ENCODE results near the gene MAP3K7. TPM values are rescaled to one million over a fixed set of nuclear protein-coding genes. Genes with fewer than 3 reads are reported as not detected.

Gene MAP3K7
- total RNA-seq, 4 donors from 2014 or later = 18.4 to 44.9 (median 26.3) TPM

- Histone ChIP-seq H3K4me3 (no peak overlapping the region), H3K36me3 (peaks cover 13% of the 10 kb centered on the region), H3K4me1 (no peaks in the 10 kb centered on the region), H3K9me3 (no peaks in the 10 kb centered on the region), H3K27me3 (no peaks in the 10 kb centered on the region), H3K27ac (no peak overlapping the region)
- no peak for DNase-seq (ENCODE audit: low spot score in 2 of 2)
- TF ChIP-seq POLR2AphosphoS5 (IDR thresholded peaks at IDR 0.05) (no peak), CTCF (IDR thresholded peaks at IDR 0.05) (no peak), POLR2A (IDR thresholded peaks at IDR 0.05) (no peak), EP300 (IDR thresholded peaks at IDR 0.05) (no peak)
- WGBS = 72% methylated on average over 5 of the region's 5 CpGs
Observed at GRCh38 chr6:90508753-90509152, 78.1 kb downstream of the MAP3K7 start.

GRCh38 chr6:90502866-90503407, 83.9 kb downstream of the MAP3K7 start:
- Histone ChIP-seq H3K9me3 (no peaks in the 10 kb centered on the region), H3K36me3 (no peaks in the 10 kb centered on the region), H3K4me3 (no peak overlapping the region), H3K4me1 (no peaks in the 10 kb centered on the region), H3K27ac (no peak overlapping the region), H3K27me3 (no peaks in the 10 kb centered on the region)
- WGBS = 92% methylated on average over 3 of the region's 3 CpGs
- TF ChIP-seq POLR2A (IDR thresholded peaks at IDR 0.05) = no peak
- no peak for TF ChIP-seq POLR2AphosphoS5 (IDR thresholded peaks at IDR 0.05)
- TF ChIP-seq CTCF (IDR thresholded peaks at IDR 0.05) = no peak
- no peak for TF ChIP-seq EP300 (IDR thresholded peaks at IDR 0.05)
- no peak for DNase-seq (ENCODE audit: low spot score in 2 of 2)

- no peak overlapping the region for H3K4me3 ChIP-seq
- no peak overlapping the region for H3K27ac ChIP-seq
- no peaks in the 10 kb centered on the region for H3K4me1 ChIP-seq
- TF ChIP-seq EP300 (IDR thresholded peaks at IDR 0.05) = no peak
- TF ChIP-seq POLR2A (IDR thresholded peaks at IDR 0.05) = no peak
- no peak for TF ChIP-seq CTCF (IDR thresholded peaks at IDR 0.05)
- TF ChIP-seq POLR2AphosphoS5 (IDR thresholded peaks at IDR 0.05) = no peak
- DNase-seq (ENCODE audit: low spot score in 2 of 2) = no peak
- WGBS = 88% methylated on average over 3 of the region's 3 CpGs
- H3K27me3 ChIP-seq = no peaks in the 10 kb centered on the region
- H3K36me3 ChIP-seq = no peaks in the 10 kb centered on the region
- no peaks in the 10 kb centered on the region for H3K9me3 ChIP-seq
Observed at GRCh38 chr6:90502381-90502780, 84.5 kb downstream of the MAP3K7 start.

GRCh38 chr6:90500458-90500857, 86.4 kb downstream of the MAP3K7 start:
- no peak for DNase-seq (ENCODE audit: low spot score in 2 of 2)
- Histone ChIP-seq H3K9me3 (no peaks in the 10 kb centered on the region), H3K4me3 (no peak overlapping the region), H3K27me3 (no peaks in the 10 kb centered on the region), H3K4me1 (no peaks in the 10 kb centered on the region), H3K27ac (no peak overlapping the region), H3K36me3 (no peaks in the 10 kb centered on the region)
- WGBS = 60% methylated on average over 9 of the region's 9 CpGs
- no peak for TF ChIP-seq POLR2AphosphoS5 (IDR thresholded peaks at IDR 0.05)
- no peak for TF ChIP-seq POLR2A (IDR thresholded peaks at IDR 0.05)
- TF ChIP-seq EP300 (IDR thresholded peaks at IDR 0.05) = no peak
- no peak for TF ChIP-seq CTCF (IDR thresholded peaks at IDR 0.05)

GRCh38 chr6:90497411-90497810, 89.5 kb downstream of the MAP3K7 start:
- WGBS = 93% methylated on average over 1 of the region's 1 CpG

More at GRCh38 chr6:90497411-90497810, 89.5 kb downstream of the MAP3K7 start:
- Histone ChIP-seq H3K9me3 (no peaks in the 10 kb centered on the region), H3K4me1 (no peaks in the 10 kb centered on the region), H3K36me3 (no peaks in the 10 kb centered on the region), H3K27ac (no peak overlapping the region), H3K4me3 (no peak overlapping the region), H3K27me3 (no peaks in the 10 kb centered on the region)
- DNase-seq (ENCODE audit: low spot score in 2 of 2) = no peak
- TF ChIP-seq CTCF (IDR thresholded peaks at IDR 0.05) = no peak
- TF ChIP-seq EP300 (IDR thresholded peaks at IDR 0.05) = no peak
- TF ChIP-seq POLR2AphosphoS5 (IDR thresholded peaks at IDR 0.05) = no peak

All from suprapubic skin (tissue), 4 donors.